ENCODE results near the gene TGFBI. TPM values are rescaled to one million over a fixed set of nuclear protein-coding genes. Genes with fewer than 3 reads are reported as not detected.

The TGFBI gene
- polyA plus RNA-seq, 1 experiment = 2,219 TPM

- POLR2A ChIA-PET = no interaction called here
These were observed 12.7 kb upstream of the TGFBI start for GRCh38 chr5:136015966-136016650.

GRCh38 chr5:136016945-136017530 is 11.8 kb upstream of the TGFBI start:
- no peak overlapping the region for H3K4me3 ChIP-seq (ENCODE audit: low read depth, low read length)
- peak overlapping the region; percentile 66 for H3K27ac ChIP-seq (ENCODE audit: low read depth, low read length)
- H3K9me3 ChIP-seq (ENCODE audit: control insufficient read depth, insufficient read depth, low read length) = no peaks in the 10 kb centered on the region
- ChIA-PET POLR2A (interaction anchor here (1.5 kb wide), 1 partner anchor 11 kb away, joined by 3 read pairs; no protein-coding TSS in a partner anchor), CTCF (interaction anchor here (1.8 kb wide), 1 partner anchor 41 kb away, joined by 7 read pairs; no protein-coding TSS in a partner anchor)
- DNase-seq (ENCODE audit: low read depth, low spot score) = no peak
- no peaks in the 10 kb centered on the region for H3K27me3 ChIP-seq (ENCODE audit: control insufficient read depth, insufficient read depth, low read length)
- TF ChIP-seq CTCF (IDR thresholded peaks at IDR 0.05; ENCODE audit: low read depth, low read length) = no peak

More at GRCh38 chr5:136015966-136016650, 12.7 kb upstream of the TGFBI start:
- Histone ChIP-seq H3K27me3 (ENCODE audit: control insufficient read depth, insufficient read depth, low read length) (no peaks in the 10 kb centered on the region), H3K4me3 (ENCODE audit: low read depth, low read length) (no peak overlapping the region), H3K9me3 (ENCODE audit: control insufficient read depth, insufficient read depth, low read length) (no peaks in the 10 kb centered on the region), H3K27ac (ENCODE audit: low read depth, low read length) (no peak overlapping the region)
- no peak for DNase-seq (ENCODE audit: low read depth, low spot score)
- TF ChIP-seq CTCF (IDR thresholded peaks at IDR 0.05; ENCODE audit: low read depth, low read length) = no peak
- CTCF ChIA-PET = interaction anchor here (1.0 kb wide), 1 partner anchor 12 kb away, joined by 3 read pairs; the partner anchor contains the start of gene TGFBI

- CTCF ChIA-PET = interaction anchor here (0.7 to 1.8 kb wide), 2 partner anchors 16 to 39 kb away, joined by 3 to 7 read pairs; no protein-coding TSS in a partner anchor
- TF ChIP-seq CTCF (IDR thresholded peaks at IDR 0.05; ENCODE audit: low read depth, low read length) = peak; percentile 58
- POLR2A ChIA-PET = interaction anchor here (0.9 to 3.1 kb wide), 5 partner anchors 10 to 39 kb away, joined by 3 to 12 read pairs (median 7); partner anchors contain the start of gene TGFBI
- Histone ChIP-seq H3K9me3 (ENCODE audit: control insufficient read depth, insufficient read depth, low read length) (no peaks in the 10 kb centered on the region), H3K4me3 (ENCODE audit: low read depth, low read length) (0 out of 2 replicates have a peak overlapping the region, but pooled peaks have one; percentile 11), H3K27ac (ENCODE audit: low read depth, low read length) (peak overlapping the region; percentile 98), H3K27me3 (ENCODE audit: control insufficient read depth, insufficient read depth, low read length) (no peaks in the 10 kb centered on the region)
- peak; percentile 97 for DNase-seq (ENCODE audit: low read depth, low spot score)
These were observed 9.7 kb upstream of the TGFBI start for GRCh38 chr5:136018814-136019783.

- TF ChIP-seq CTCF (IDR thresholded peaks at IDR 0.05; ENCODE audit: low read depth, low read length) = no peak
- no peaks in the 10 kb centered on the region for H3K9me3 ChIP-seq (ENCODE audit: control insufficient read depth, insufficient read depth, low read length)
- peak overlapping the region; percentile 98 for H3K27ac ChIP-seq (ENCODE audit: low read depth, low read length)
- no peaks in the 10 kb centered on the region for H3K27me3 ChIP-seq (ENCODE audit: control insufficient read depth, insufficient read depth, low read length)
- POLR2A ChIA-PET = interaction anchor here (1.3 to 3.1 kb wide), 3 partner anchors 9 to 38 kb away, joined by 7 to 12 read pairs (median 10); partner anchors contain the start of gene TGFBI
- CTCF ChIA-PET = interaction anchor here (1.1 kb wide), 1 partner anchor 22 kb away, joined by 3 read pairs; no protein-coding TSS in a partner anchor
- DNase-seq (ENCODE audit: low read depth, low spot score) = no peak
- 0 out of 2 replicates have a peak overlapping the region, but pooled peaks have one; percentile 11 for H3K4me3 ChIP-seq (ENCODE audit: low read depth, low read length)
These were observed 8.8 kb upstream of the TGFBI start for GRCh38 chr5:136020001-136020382.

All from AG04450 (cell line).